ENCODE data around the gene ROR2.

The ROR2 gene

DNA sequence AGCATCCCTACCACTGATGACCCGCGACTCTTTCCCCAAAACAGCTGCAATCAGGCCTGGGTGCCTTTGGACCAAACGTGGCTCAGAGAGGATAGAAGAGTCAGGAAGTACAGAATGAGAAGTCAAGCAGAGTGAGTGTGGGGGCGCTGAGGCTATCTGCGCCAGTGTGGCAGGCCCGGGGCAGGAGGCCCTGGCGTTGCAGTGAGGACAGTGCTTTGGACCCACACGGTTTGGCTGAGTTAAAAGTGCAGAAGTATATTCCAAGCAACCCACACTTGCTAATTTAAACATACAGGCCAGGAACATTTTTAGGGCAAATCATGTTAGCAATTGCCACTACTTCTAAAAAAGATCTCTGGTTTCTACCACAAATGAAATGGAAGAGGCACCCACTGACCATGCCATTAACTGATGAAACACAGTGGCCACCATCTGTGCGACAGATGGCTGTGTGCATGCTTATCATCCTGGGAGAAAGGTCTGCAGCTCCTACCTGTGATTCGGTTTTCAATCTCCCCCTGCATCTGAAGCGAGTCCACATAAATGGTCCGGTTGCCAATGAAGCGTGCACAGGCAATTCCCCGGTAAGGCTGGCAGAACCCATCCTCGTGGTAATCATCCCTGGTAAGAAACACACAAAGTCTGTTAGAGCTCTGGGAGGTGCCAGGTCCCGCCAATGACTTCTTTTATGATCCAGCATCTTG lies 213.0 kb downstream of the ROR2 start:
- no peak overlapping the region for H3K9ac ChIP-seq (ENCODE audit: low read length)
- H3K9me3 ChIP-seq (ENCODE audit: control insufficient read depth, low read length) = no peaks in the 10 kb centered on the region
- H3K4me1 ChIP-seq (ENCODE audit: control insufficient read depth, insufficient read depth, low read length) = no peaks in the 10 kb centered on the region

DNA sequence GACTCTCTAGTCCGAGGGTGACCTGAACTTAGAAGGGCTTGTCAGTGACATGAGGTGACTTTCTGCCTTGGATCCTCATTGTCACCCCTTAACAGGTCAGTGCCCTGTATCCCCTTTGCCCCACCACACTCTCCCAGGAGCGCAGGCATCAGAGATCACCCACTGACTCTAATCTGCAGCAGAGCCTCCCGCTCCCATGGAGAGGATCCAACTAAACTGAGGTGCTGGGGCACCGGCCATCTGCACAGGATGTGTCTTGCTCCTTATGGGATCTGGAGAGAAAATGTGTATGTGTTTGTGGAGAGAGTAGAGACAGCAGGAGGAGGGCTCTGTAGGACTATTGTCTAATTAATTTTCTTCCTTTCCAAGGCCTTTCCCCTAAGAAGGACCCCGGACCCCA lies 213.7 kb downstream of the ROR2 start:
- Histone ChIP-seq H3K27me3 (ENCODE audit: control insufficient read depth, insufficient read depth, low read length) (no peaks in the 10 kb centered on the region), H3K4me1 (ENCODE audit: control insufficient read depth, insufficient read depth, low read length) (no peaks in the 10 kb centered on the region), H3K4me3 (ENCODE audit: low read length) (no peak overlapping the region), H3K9ac (ENCODE audit: low read length) (no peak overlapping the region), H3K36me3 (ENCODE audit: control insufficient read depth, insufficient read depth, low read length) (no peaks in the 10 kb centered on the region), H3K9me3 (ENCODE audit: control insufficient read depth, low read length) (no peaks in the 10 kb centered on the region)

More for the DNA sequence above, 213.0 kb downstream of the ROR2 start:
- Histone ChIP-seq H3K4me3 (ENCODE audit: low read length) (no peak overlapping the region), H3K27me3 (ENCODE audit: control insufficient read depth, insufficient read depth, low read length) (no peaks in the 10 kb centered on the region), H3K36me3 (ENCODE audit: control insufficient read depth, insufficient read depth, low read length) (no peaks in the 10 kb centered on the region)

GRCh38 chr9:91735049-91735448 lies 215.0 kb downstream of the ROR2 start:
- no peaks in the 10 kb centered on the region for H3K9me3 ChIP-seq (ENCODE audit: control insufficient read depth, low read length)
- no peaks in the 10 kb centered on the region for H3K27me3 ChIP-seq (ENCODE audit: control insufficient read depth, insufficient read depth, low read length)
- no peaks in the 10 kb centered on the region for H3K4me1 ChIP-seq (ENCODE audit: control insufficient read depth, insufficient read depth, low read length)
- no peaks in the 10 kb centered on the region for H3K36me3 ChIP-seq (ENCODE audit: control insufficient read depth, insufficient read depth, low read length)
- no peak overlapping the region for H3K4me3 ChIP-seq (ENCODE audit: low read length)
- H3K9ac ChIP-seq (ENCODE audit: low read length) = no peak overlapping the region

GRCh38 chr9:91734371-91734981 lies 215.6 kb downstream of the ROR2 start:
- no peak overlapping the region for H3K4me3 ChIP-seq (ENCODE audit: low read length)
- H3K27me3 ChIP-seq (ENCODE audit: control insufficient read depth, insufficient read depth, low read length) = no peaks in the 10 kb centered on the region
- no peaks in the 10 kb centered on the region for H3K9me3 ChIP-seq (ENCODE audit: control insufficient read depth, low read length)
- no peak overlapping the region for H3K9ac ChIP-seq (ENCODE audit: low read length)
- H3K4me1 ChIP-seq (ENCODE audit: control insufficient read depth, insufficient read depth, low read length) = no peaks in the 10 kb centered on the region
- no peaks in the 10 kb centered on the region for H3K36me3 ChIP-seq (ENCODE audit: control insufficient read depth, insufficient read depth, low read length)

DNA sequence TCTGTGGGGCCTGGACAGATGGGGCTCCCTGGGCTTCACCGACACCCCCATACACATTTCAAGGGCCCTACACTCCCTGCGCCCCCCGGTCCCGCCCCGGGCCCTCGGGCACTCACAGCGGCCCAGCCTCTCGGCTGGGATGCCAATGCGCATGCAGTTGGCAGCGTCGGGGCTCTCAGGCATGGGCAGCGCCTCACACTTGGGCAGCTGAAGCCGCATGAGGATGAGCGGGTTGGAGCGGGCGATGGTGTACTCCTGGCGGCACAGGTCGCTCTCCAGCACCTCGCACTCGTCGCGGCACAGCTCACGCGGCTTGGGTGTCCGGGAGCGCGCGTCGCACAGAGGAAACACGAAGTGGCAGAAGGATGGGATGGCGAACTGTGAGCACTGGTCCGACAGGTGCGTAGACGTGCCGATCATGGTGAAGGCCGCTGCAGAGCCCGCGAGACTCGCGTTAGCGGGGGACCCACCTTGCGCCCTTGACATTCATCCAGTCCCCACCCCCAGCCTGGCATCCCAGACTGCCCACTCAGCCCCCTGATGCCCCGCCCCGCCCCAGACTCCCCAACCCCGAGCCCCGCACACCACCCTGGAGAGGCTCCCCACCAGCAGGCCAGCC lies 216.9 kb downstream of the ROR2 start:
- Histone ChIP-seq H3K36me3 (ENCODE audit: control insufficient read depth, insufficient read depth, low read length) (no peaks in the 10 kb centered on the region), H3K27me3 (ENCODE audit: control insufficient read depth, insufficient read depth, low read length) (no peaks in the 10 kb centered on the region), H3K9ac (ENCODE audit: low read length) (no peak overlapping the region), H3K4me1 (ENCODE audit: control insufficient read depth, insufficient read depth, low read length) (no peaks in the 10 kb centered on the region), H3K4me3 (ENCODE audit: low read length) (no peak overlapping the region), H3K9me3 (ENCODE audit: control insufficient read depth, low read length) (no peaks in the 10 kb centered on the region)

GRCh38 chr9:91732187-91733005 lies 217.6 kb downstream of the ROR2 start:
- H3K4me3 ChIP-seq (ENCODE audit: low read length) = no peak overlapping the region
- H3K4me1 ChIP-seq (ENCODE audit: control insufficient read depth, insufficient read depth, low read length) = no peaks in the 10 kb centered on the region
- H3K9me3 ChIP-seq (ENCODE audit: control insufficient read depth, low read length) = no peaks in the 10 kb centered on the region
- no peaks in the 10 kb centered on the region for H3K36me3 ChIP-seq (ENCODE audit: control insufficient read depth, insufficient read depth, low read length)
- no peaks in the 10 kb centered on the region for H3K27me3 ChIP-seq (ENCODE audit: control insufficient read depth, insufficient read depth, low read length)
- no peak overlapping the region for H3K9ac ChIP-seq (ENCODE audit: low read length)

DNA sequence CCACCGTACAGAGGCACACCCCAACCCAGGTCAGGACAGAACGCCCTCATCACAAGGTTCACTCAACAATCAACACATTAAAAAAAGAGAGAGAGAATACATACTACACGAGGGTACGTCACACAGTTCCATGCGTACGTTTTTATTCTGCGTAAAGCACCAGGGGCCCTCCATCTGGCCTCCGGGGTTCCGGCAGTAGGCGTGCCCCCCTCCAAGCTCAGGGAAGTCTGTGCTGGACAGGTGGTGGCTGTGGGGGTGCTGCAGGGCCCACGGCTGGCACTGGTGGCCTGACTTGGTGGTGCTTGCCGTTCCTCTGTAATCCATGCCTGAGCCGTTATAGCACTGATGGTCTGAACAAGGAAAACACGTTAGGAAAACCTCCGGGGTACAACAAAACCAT lies 219.2 kb downstream of the ROR2 start:
- Histone ChIP-seq H3K36me3 (ENCODE audit: control insufficient read depth, insufficient read depth, low read length) (no peaks in the 10 kb centered on the region), H3K9me3 (ENCODE audit: control insufficient read depth, low read length) (no peaks in the 10 kb centered on the region), H3K4me1 (ENCODE audit: control insufficient read depth, insufficient read depth, low read length) (no peaks in the 10 kb centered on the region), H3K9ac (ENCODE audit: low read length) (no peak overlapping the region), H3K4me3 (ENCODE audit: low read length) (no peak overlapping the region), H3K27me3 (ENCODE audit: control insufficient read depth, insufficient read depth, low read length) (no peaks in the 10 kb centered on the region)

GRCh38 chr9:91729558-91729842 lies 220.5 kb downstream of the ROR2 start:
- no peak overlapping the region for H3K9ac ChIP-seq (ENCODE audit: low read length)
- H3K4me3 ChIP-seq (ENCODE audit: low read length) = no peak overlapping the region
- no peaks in the 10 kb centered on the region for H3K27me3 ChIP-seq (ENCODE audit: control insufficient read depth, insufficient read depth, low read length)
- no peaks in the 10 kb centered on the region for H3K36me3 ChIP-seq (ENCODE audit: control insufficient read depth, insufficient read depth, low read length)
- H3K4me1 ChIP-seq (ENCODE audit: control insufficient read depth, insufficient read depth, low read length) = no peaks in the 10 kb centered on the region
- no peaks in the 10 kb centered on the region for H3K9me3 ChIP-seq (ENCODE audit: control insufficient read depth, low read length)

GRCh38 chr9:91727972-91728371 lies 222.1 kb downstream of the ROR2 start:
- no peaks in the 10 kb centered on the region for H3K27me3 ChIP-seq (ENCODE audit: control insufficient read depth, insufficient read depth, low read length)
- no peak overlapping the region for H3K9ac ChIP-seq (ENCODE audit: low read length)
- no peaks in the 10 kb centered on the region for H3K36me3 ChIP-seq (ENCODE audit: control insufficient read depth, insufficient read depth, low read length)
- H3K4me3 ChIP-seq (ENCODE audit: low read length) = no peak overlapping the region
- H3K4me1 ChIP-seq (ENCODE audit: control insufficient read depth, insufficient read depth, low read length) = no peaks in the 10 kb centered on the region
- no peaks in the 10 kb centered on the region for H3K9me3 ChIP-seq (ENCODE audit: control insufficient read depth, low read length)

GRCh38 chr9:91727316-91727861 lies 222.6 kb downstream of the ROR2 start:
- no peaks in the 10 kb centered on the region for H3K27me3 ChIP-seq (ENCODE audit: control insufficient read depth, insufficient read depth, low read length)
- no peak overlapping the region for H3K4me3 ChIP-seq (ENCODE audit: low read length)
- H3K4me1 ChIP-seq (ENCODE audit: control insufficient read depth, insufficient read depth, low read length) = no peaks in the 10 kb centered on the region
- no peaks in the 10 kb centered on the region for H3K9me3 ChIP-seq (ENCODE audit: control insufficient read depth, low read length)
- H3K9ac ChIP-seq (ENCODE audit: low read length) = no peak overlapping the region
- H3K36me3 ChIP-seq (ENCODE audit: control insufficient read depth, insufficient read depth, low read length) = no peaks in the 10 kb centered on the region

- Histone ChIP-seq H3K36me3 (ENCODE audit: control insufficient read depth, insufficient read depth, low read length) (no peaks in the 10 kb centered on the region), H3K27me3 (ENCODE audit: control insufficient read depth, insufficient read depth, low read length) (no peaks in the 10 kb centered on the region), H3K4me3 (ENCODE audit: low read length) (no peak overlapping the region), H3K9ac (ENCODE audit: low read length) (no peak overlapping the region), H3K9me3 (ENCODE audit: control insufficient read depth, low read length) (no peaks in the 10 kb centered on the region), H3K4me1 (ENCODE audit: control insufficient read depth, insufficient read depth, low read length) (no peaks in the 10 kb centered on the region)
Measured at GRCh38 chr9:91726406-91727100, 223.5 kb downstream of the ROR2 start.
